HL-60 (cell line): ENCODE measurements around the gene OPN1SW.

ENCODE experiments used
- CTCF ChIP-seq: IDR thresholded peaks from one replicate; pipeline ENCODE4 v1.5.1; 2011; ENCODE audit warnings: low read length, control low read depth, inconsistent platforms; ENCODE audit not compliant: insufficient read depth
- GABPA ChIP-seq: IDR thresholded peaks from 2 replicates; pipeline ENCODE4 v1.6.1; 2012; ENCODE audit warnings: low read depth
- POLR2AphosphoS5 ChIP-seq: IDR thresholded peaks from 2 replicates; pipeline ENCODE4 v1.6.1; 2012; ENCODE audit warnings: low read depth

GRCh38 chr7:128739990-128740682 lies 35.5 kb downstream of the OPN1SW start:
- no peak for TF ChIP-seq CTCF
- TF ChIP-seq POLR2AphosphoS5: no peak
- no peak for TF ChIP-seq GABPA
